Karpas-422 (cell line): ENCODE results near the gene KDM4B. TPM values are rescaled to one million over a fixed set of nuclear protein-coding genes. Genes with fewer than 3 reads are reported as not detected.

Experiments used
- DNase-seq: peaks from one replicate; pipeline ENCODE4 v3.0.0-alpha.2; 2015
- H2AFZ ChIP-seq: fragments of 200-600 bp; sonication (generic); 2 replicates; pipeline ENCODE4 v1.6.1; 2014; ENCODE audit warnings: antibody characterized with exemption, low read length, mixed read lengths
- H3K27ac ChIP-seq: fragments of 200-600 bp; sonication (generic); 2 replicates; pipeline ENCODE4 v1.5.1; 2014; ENCODE audit warnings: mild to moderate bottlenecking, low read length, moderate library complexity
- H3K27me3 ChIP-seq: fragments of 200-600 bp; sonication (generic); 2 replicates; pipeline ENCODE4 v1.6.1; 2014; ENCODE audit warnings: low read length, mixed read lengths
- H3K36me3 ChIP-seq: fragments of 200-600 bp; sonication (generic); 2 replicates; pipeline ENCODE4 v1.6.1; 2014; ENCODE audit warnings: low read length, mixed read lengths; ENCODE audit not compliant: insufficient read depth
- H3K4me1 ChIP-seq: fragments of 200-600 bp; sonication (generic); 2 replicates; pipeline ENCODE4 v1.6.1; 2014; ENCODE audit warnings: mild to moderate bottlenecking, low read length, mixed read lengths
- H3K4me2 ChIP-seq: fragments of 200-600 bp; sonication (generic); 2 replicates; pipeline ENCODE4 v1.6.1; 2014; ENCODE audit warnings: low read length, low read depth, mild to moderate bottlenecking; ENCODE audit not compliant: poor library complexity, severe bottlenecking
- H3K4me3 ChIP-seq: fragments of 200-600 bp; sonication (generic); 2 replicates; pipeline ENCODE4 v1.5.1; 2014; ENCODE audit warnings: mild to moderate bottlenecking, antibody characterized with exemption, low read length, mixed read lengths
- H3K79me2 ChIP-seq: fragments of 200-600 bp; sonication (generic); 2 replicates; pipeline ENCODE4 v1.6.1; 2014; ENCODE audit warnings: mild to moderate bottlenecking, low read length, mixed read lengths
- H3K9ac ChIP-seq: fragments of 200-600 bp; sonication (generic); 2 replicates; pipeline ENCODE4 v1.6.0; 2014; ENCODE audit warnings: low read length
- H3K9me2 ChIP-seq: fragments of 200-600 bp; sonication (generic), shearing (Covaris generic); replicated peaks from 2 replicates; pipeline ENCODE4 v1.6.0; 2014; ENCODE audit warnings: mild to moderate bottlenecking, low read length, moderate library complexity; ENCODE audit not compliant: insufficient read depth
- H3K9me3 ChIP-seq: fragments of 300-700, 200-600 bp; sonication (generic); 2 replicates; pipeline ENCODE4 v1.6.1; 2014; ENCODE audit warnings: low read length, mixed read lengths
- H4K20me1 ChIP-seq: fragments of 200-600 bp; sonication (generic); 2 replicates; pipeline ENCODE4 v1.6.1; 2014; ENCODE audit warnings: mild to moderate bottlenecking, antibody characterized with exemption, low read length, low read depth; ENCODE audit not compliant: insufficient read depth
- total RNA-seq: library from RNA; depleted of rRNA; stranded (reverse); fragments of >200 nt; shearing (Covaris generic); gene quantifications from 2 replicates; pipeline ENCODE4 v1.2.3, GENCODE V29; 2014; ENCODE audit warnings: low replicate concordance

Gene KDM4B
- total RNA-seq, 1 experiment from 2014 or later: 50.8 TPM

DNA sequence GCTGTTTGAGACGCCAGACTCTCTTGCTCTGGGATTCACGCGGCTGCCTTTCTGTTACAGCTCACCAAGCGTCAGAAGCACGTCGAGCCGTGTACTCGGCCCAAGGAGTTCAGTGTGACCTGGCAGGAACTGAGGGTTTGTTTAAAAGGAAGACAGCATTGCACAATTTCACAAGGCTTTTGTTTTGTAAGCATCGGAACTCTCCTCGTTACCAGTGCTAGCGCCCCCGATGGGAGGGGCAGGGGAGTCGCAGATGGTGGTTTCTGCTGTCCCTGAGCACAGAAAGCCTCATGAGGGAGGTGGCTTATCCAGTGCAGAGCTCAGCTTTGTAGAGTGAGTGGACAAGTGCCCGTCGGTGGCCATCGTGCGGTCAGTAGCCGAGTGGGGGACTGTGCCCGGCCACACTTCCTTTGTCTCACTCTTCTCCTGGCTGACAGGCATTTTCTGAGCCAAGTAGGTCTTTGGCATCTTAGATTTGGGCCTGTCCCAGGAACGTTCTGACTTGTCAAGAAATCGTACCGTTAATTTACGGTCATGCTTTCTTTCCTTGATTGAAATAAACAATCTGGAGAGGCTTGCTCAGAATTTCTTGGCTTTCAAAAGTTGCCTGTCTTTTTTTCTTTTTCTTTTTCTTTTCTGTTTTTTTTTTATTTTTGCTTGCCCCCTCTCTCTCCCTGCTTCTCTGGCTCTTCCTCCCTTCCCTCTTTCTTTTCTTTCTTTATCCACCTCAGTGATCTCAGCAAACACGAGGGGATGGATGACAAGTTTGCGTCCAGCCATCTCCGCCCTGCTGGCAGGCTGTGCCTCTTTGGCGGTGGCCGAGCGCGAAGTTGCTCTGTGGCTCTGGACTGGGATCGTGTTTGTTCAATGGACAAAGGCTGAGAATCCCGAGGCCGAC is 7.7 kb downstream of the KDM4B start:
- H3K4me2 ChIP-seq: peak overlapping the region; percentile 47
- H3K79me2 ChIP-seq: peaks cover 36% of the 10 kb centered on the region
- no peak overlapping the region for H2AFZ ChIP-seq
- DNase-seq: peak; percentile 78
- H3K9ac ChIP-seq: no peak overlapping the region
- H3K4me3 ChIP-seq: peak overlapping the region; percentile 21; the same call in 1 of the 2 replicates
- H3K9me2 ChIP-seq: no peaks in the 10 kb centered on the region
- no peak overlapping the region for H3K27ac ChIP-seq
- no peaks in the 10 kb centered on the region for H3K27me3 ChIP-seq
- peaks cover 85% of the 10 kb centered on the region for H4K20me1 ChIP-seq
- H3K9me3 ChIP-seq: no peaks in the 10 kb centered on the region
- no peaks in the 10 kb centered on the region for H3K36me3 ChIP-seq
- peaks cover 29% of the 10 kb centered on the region for H3K4me1 ChIP-seq

DNA sequence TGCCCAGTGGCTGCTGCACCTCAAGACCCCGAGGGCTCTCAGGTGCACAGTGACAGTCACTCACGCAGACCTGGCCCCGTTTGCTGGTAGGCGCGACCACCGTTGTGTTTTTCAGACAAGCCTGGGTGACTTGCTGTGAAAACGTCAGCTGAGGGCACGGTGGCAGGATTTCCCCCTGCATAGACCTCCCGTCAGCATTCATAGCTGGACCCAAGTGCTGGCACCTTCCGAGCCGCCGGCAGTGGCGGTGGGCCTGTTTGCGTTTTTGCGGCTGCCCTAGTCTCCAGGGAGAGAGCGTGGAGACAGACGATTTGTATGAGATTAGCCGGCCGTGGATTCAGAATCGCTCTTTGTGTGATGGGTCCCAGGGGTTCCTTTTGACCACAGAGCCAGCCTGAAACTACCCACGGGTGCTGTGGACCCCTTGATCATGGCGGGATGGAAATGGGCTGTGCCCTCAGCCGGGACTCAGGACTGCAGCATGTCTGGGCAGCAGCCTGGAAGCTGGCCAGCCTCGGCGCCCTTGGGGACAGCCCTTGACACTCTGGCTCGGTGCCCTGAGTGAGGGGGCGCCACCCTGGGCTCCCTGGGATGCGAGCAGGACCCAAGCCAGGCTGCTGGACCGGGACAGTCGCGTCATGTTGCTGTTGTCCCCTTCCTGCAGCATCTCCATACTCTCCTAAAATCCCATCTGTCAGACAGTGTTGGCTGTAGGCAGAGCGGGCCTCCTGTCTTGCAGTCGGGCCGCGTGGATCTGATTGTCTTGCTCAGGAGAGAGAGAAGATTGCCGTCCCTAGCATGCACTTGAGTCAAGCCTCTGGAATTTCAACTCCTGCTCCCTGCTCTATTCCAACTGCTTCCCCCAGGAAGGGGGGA is 8.6 kb downstream of the KDM4B start:
- H3K27ac ChIP-seq: no peak overlapping the region
- H3K9me2 ChIP-seq: no peaks in the 10 kb centered on the region
- H3K27me3 ChIP-seq: no peaks in the 10 kb centered on the region
- no peaks in the 10 kb centered on the region for H3K36me3 ChIP-seq
- H3K79me2 ChIP-seq: peaks cover 29% of the 10 kb centered on the region
- peak overlapping the region; percentile 21; the same call in 1 of the 2 replicates for H3K4me3 ChIP-seq
- H3K9me3 ChIP-seq: no peaks in the 10 kb centered on the region
- peaks cover 30% of the 10 kb centered on the region for H3K4me1 ChIP-seq
- no peak for DNase-seq
- H3K4me2 ChIP-seq: peak overlapping the region; percentile 47
- H2AFZ ChIP-seq: no peak overlapping the region
- H4K20me1 ChIP-seq: peaks cover 76% of the 10 kb centered on the region
- 0 out of 2 replicates have a peak overlapping the region, but pooled peaks have one; percentile 18 for H3K9ac ChIP-seq

DNA sequence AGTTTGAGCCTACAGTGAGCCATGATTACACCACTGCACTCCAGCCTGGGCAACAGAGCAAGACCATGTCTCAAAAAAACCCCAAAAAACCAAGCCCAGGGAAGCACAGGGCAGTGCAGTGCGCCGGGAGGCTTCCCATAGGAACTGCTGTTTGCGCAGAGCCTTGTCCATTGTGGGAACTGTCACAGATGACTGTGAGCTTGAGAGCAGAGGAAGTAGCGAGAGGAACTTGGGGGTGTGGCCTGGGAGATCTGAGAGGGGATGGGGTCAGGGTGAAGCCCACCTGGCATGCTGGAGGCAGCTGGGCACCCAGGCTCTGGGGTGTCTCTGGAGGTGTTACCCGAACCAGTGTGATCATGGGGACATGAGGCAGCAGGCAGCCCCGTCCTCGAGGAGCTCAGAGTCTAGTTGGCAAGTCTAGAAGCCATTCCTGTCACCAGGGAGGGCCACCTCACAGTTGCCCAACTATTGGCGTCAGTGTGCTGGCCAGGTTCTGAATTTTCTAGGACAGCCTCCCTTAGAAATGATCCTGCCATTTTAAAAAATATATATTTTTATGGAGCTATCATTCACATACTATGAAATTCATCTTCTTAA is 10.4 kb downstream of the KDM4B start:
- H3K36me3 ChIP-seq: no peaks in the 10 kb centered on the region
- H3K9ac ChIP-seq: no peak overlapping the region
- no peaks in the 10 kb centered on the region for H3K27me3 ChIP-seq
- peaks cover 30% of the 10 kb centered on the region for H3K4me1 ChIP-seq
- H3K27ac ChIP-seq: no peak overlapping the region
- no peaks in the 10 kb centered on the region for H3K9me3 ChIP-seq
- no peak for DNase-seq
- H3K4me3 ChIP-seq: no peak overlapping the region
- peaks cover 42% of the 10 kb centered on the region for H3K79me2 ChIP-seq
- peaks cover 78% of the 10 kb centered on the region for H4K20me1 ChIP-seq
- no peak overlapping the region for H2AFZ ChIP-seq
- no peak overlapping the region for H3K4me2 ChIP-seq
- H3K9me2 ChIP-seq: no peaks in the 10 kb centered on the region

DNA sequence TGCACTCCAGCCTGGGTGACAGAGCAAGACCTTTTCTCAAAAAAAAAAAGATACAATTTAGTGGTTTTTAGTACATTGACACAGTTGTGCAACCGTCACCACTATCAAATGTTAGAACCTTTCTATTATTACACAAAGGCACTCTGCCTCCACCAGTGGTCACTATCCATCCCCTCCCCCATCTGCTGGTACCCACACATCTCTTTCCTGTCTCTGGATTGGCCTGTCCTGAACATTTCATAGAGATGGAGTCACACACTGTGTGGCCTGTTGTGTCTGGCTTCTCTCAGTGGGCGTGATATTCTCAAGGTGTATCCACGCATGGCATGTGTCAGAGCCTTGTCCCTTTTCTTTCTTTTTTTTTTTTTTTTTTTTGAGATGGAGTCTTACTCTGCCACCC is 11.2 kb downstream of the KDM4B start:
- Histone ChIP-seq H4K20me1 (peaks cover 77% of the 10 kb centered on the region), H3K4me3 (no peak overlapping the region), H3K27me3 (no peaks in the 10 kb centered on the region), H3K4me1 (peaks cover 30% of the 10 kb centered on the region), H3K36me3 (no peaks in the 10 kb centered on the region), H3K4me2 (no peak overlapping the region), H3K9me3 (no peaks in the 10 kb centered on the region), H3K79me2 (peaks cover 46% of the 10 kb centered on the region), H3K9ac (no peak overlapping the region), H2AFZ (no peak overlapping the region), H3K9me2 (no peaks in the 10 kb centered on the region), H3K27ac (no peak overlapping the region)
- no peak for DNase-seq

DNA sequence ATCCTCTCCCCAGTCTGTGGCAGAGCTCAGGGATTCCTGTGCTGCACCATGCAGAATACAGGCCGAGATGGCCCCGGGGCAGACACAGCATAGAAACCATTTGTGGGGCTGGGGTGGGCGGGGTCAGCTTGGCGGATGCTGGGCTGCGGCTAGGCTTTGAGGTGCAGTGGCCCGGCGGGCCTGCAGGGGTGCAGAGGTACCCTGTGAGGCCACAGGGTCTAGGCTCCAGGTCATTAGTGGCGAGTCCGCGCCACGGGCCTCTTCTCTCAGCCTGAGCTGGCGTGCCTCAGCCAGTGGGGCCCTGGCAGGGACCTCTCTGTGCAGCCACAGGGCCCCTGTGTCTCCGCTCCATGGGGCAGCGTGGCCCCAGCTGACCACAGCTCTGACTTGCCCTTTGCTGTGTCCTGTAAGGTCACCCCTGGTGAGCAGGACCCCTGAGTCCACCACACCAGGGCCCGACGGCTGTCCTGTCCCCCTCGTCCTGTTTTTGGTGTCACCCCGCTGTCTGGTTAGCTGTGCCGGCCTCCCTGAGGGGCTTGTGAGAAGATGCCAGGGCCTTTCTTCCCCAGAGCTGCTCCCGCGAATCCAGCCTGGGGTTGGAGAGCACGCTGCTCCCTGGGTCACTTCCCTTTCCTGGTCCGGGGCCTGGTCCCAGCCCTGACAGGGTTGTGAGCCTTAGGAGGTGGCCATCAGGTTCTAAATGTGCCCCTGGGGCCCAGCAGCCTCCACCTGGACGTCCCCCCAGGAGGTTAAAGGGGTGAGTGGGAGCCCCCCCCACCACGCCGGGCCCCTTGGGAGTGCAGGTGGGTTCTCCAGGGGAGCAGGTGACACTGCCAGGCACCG is 12.1 kb downstream of the KDM4B start:
- Histone ChIP-seq H3K4me1 (peaks cover 30% of the 10 kb centered on the region), H3K9ac (no peak overlapping the region), H3K27me3 (no peaks in the 10 kb centered on the region), H3K9me3 (no peaks in the 10 kb centered on the region), H3K4me3 (no peak overlapping the region), H2AFZ (no peak overlapping the region), H3K79me2 (peaks cover 53% of the 10 kb centered on the region), H4K20me1 (peaks cover 67% of the 10 kb centered on the region), H3K27ac (peak overlapping the region; percentile 47), H3K9me2 (no peaks in the 10 kb centered on the region), H3K4me2 (no peak overlapping the region), H3K36me3 (no peaks in the 10 kb centered on the region)
- DNase-seq: no peak

DNA sequence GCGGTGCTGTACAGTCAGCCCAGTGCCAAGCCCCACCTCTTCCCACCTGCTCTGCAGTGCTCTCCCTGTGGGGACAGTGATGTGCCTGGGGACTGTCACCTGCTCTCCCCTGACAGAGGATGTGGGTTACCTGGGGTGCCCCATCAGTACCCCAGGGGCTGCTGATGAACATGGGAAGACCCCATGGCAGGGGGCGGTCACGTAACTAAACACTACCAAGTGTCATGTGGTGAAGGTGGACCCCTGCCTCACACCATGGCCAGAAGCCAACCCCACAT is 12.7 kb downstream of the KDM4B start:
- Histone ChIP-seq H3K9me2 (no peaks in the 10 kb centered on the region), H3K27ac (no peak overlapping the region), H3K4me1 (peaks cover 24% of the 10 kb centered on the region), H4K20me1 (peaks cover 62% of the 10 kb centered on the region), H2AFZ (no peak overlapping the region), H3K27me3 (no peaks in the 10 kb centered on the region), H3K79me2 (peaks cover 53% of the 10 kb centered on the region), H3K9ac (no peak overlapping the region), H3K4me3 (no peak overlapping the region), H3K9me3 (no peaks in the 10 kb centered on the region), H3K4me2 (no peak overlapping the region), H3K36me3 (no peaks in the 10 kb centered on the region)
- DNase-seq: peak; percentile 48

DNA sequence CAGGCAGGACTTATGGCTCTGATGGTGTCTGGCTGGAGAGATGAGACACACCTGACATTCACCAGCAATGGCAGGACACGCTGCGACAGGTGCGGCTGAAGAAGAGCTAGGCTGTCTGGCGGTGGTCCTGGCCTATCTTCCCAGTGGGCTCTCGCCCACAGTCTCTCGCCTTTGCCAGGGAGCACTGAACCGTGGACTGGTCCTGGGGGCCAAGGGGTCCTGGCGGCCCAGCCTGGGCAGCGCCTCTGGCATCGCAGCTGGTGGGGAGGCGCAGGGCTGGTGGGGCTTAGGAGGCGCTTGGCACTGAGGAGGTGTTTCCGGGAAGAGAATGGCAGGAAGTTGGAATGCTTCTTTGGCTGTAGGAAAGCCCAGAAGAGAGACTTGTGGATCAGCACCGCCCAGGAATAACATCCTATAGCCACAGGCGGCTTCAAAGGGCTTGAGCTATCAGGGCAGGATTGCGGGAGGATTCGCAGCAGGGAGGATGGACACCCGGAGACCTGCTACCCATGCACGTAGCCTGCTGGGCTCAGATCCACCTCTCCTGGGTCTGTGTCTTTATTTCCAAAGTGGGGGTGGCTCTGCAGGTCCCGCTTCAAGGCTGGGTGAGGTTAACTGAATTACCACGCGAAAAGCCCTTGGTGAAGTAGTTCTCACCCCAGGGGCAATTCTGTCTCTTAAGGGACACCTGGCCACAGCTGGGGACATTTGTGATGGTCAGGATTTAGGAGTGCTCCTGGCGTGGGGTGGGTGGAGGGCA is 14.6 kb downstream of the KDM4B start:
- Histone ChIP-seq H3K27me3 (no peaks in the 10 kb centered on the region), H3K36me3 (no peaks in the 10 kb centered on the region), H3K4me1 (peaks cover 10% of the 10 kb centered on the region), H2AFZ (no peak overlapping the region), H3K79me2 (peaks cover 48% of the 10 kb centered on the region), H3K27ac (no peak overlapping the region), H3K9ac (no peak overlapping the region), H3K9me2 (no peaks in the 10 kb centered on the region), H4K20me1 (peaks cover 47% of the 10 kb centered on the region), H3K4me2 (no peak overlapping the region), H3K4me3 (no peak overlapping the region), H3K9me3 (no peaks in the 10 kb centered on the region)
- no peak for DNase-seq
